ENCODE measurements around the gene CDK5RAP2. TPM values are rescaled to one million over a fixed set of nuclear protein-coding genes. Genes with fewer than 3 reads are reported as not detected.
A peak's percentile ranks its signal among the peaks of the same experiment; 100 is the strongest.

CDK5RAP2 gene
- polyA plus RNA-seq, 1 experiment, result 30.3 TPM

DNA sequence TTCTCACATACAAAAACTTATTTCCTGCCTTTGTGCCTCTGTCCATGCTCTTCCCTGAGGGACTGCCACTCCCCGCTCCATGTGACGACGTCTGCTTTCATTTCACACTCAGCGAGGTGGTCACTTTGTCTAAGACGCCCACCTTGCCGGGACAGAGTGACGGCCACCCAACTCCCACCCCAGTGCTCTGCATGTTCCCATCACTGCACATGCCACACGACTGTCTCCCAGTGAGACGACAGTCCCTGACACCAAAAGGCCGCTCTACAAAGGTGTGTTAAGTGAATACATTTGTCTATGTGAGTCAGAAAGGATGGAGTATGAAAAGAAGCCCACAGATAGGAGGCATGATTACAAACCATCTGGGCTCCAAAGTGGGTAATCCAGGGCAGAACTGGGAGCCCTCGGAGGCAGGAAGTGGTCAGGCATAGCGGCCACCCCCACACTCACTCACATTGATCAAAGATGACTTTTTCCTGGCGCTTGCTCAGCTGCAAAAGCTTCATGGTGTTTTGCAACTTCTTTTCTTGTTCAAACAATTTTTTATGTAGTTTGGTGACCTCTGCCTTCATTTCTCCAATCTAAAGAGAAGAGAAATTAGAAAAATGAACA, 185.8 kb downstream of the CDK5RAP2 start:
- no peak overlapping the region for H3K4me3 ChIP-seq (ENCODE audit: low read depth, low read length)
- ChIA-PET CTCF (no interaction called here), POLR2A (no interaction called here)
- no peaks in the 10 kb centered on the region for H3K9me3 ChIP-seq (ENCODE audit: control insufficient read depth, insufficient read depth, low read length)
- TF ChIP-seq, protein P1, sequence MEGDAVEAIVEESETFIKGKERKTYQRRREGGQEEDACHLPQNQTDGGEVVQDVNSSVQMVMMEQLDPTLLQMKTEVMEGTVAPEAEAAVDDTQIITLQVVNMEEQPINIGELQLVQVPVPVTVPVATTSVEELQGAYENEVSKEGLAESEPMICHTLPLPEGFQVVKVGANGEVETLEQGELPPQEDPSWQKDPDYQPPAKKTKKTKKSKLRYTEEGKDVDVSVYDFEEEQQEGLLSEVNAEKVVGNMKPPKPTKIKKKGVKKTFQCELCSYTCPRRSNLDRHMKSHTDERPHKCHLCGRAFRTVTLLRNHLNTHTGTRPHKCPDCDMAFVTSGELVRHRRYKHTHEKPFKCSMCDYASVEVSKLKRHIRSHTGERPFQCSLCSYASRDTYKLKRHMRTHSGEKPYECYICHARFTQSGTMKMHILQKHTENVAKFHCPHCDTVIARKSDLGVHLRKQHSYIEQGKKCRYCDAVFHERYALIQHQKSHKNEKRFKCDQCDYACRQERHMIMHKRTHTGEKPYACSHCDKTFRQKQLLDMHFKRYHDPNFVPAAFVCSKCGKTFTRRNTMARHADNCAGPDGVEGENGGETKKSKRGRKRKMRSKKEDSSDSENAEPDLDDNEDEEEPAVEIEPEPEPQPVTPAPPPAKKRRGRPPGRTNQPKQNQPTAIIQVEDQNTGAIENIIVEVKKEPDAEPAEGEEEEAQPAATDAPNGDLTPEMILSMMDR (IDR thresholded peaks at IDR 0.05; ENCODE audit: low read depth, low read length), result 0 out of 2 replicates have a peak, but pooled peaks have one; percentile 16
- no peaks in the 10 kb centered on the region for H3K27me3 ChIP-seq (ENCODE audit: control insufficient read depth, insufficient read depth, low read length)
- DNase-seq (ENCODE audit: low read depth, low spot score), result peak; percentile 87
- peak overlapping the region; percentile 68 for H3K27ac ChIP-seq (ENCODE audit: low read depth, low read length)

DNA sequence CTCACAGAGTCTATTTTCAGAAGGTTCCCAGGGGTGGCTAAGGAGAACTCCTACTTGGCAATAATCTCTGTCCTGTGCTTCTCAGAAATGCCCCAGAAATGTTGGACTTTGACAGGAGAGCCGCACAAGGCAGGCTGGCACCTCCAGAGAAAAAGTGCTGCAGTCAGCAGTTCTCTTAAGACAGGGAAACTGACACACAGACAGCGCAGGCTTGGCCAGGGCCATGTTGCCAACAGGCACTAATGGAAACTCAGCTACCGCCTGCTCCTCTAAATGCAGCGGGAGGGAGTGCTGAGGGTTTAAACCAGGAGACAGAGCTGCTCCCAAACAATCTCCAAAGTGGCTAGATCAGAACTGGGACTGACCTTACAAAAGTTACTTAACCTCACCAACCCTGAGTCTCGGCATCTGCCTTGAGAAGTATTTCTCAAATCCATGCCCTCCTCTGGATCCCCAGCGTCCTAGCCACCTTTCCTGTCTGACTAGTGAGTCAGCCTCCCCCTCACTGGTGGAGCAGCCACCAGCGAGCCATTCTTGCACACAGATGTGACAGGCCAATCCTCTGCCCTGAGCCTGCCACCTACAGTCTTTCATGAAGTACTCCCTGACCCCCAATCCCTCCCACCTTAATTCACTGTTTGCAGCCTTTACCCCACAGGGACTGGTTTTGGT, 186.4 kb downstream of the CDK5RAP2 start:
- ChIA-PET POLR2A (no interaction called here), CTCF (no interaction called here)
- TF ChIP-seq, protein P1 (IDR thresholded peaks at IDR 0.05; ENCODE audit: low read depth, low read length), result no peak
- H3K27ac ChIP-seq (ENCODE audit: low read depth, low read length), result peak overlapping the region; percentile 68
- H3K27me3 ChIP-seq (ENCODE audit: control insufficient read depth, insufficient read depth, low read length), result no peaks in the 10 kb centered on the region
- no peaks in the 10 kb centered on the region for H3K9me3 ChIP-seq (ENCODE audit: control insufficient read depth, insufficient read depth, low read length)
- H3K4me3 ChIP-seq (ENCODE audit: low read depth, low read length), result no peak overlapping the region
- DNase-seq (ENCODE audit: low read depth, low spot score), result no peak

DNA sequence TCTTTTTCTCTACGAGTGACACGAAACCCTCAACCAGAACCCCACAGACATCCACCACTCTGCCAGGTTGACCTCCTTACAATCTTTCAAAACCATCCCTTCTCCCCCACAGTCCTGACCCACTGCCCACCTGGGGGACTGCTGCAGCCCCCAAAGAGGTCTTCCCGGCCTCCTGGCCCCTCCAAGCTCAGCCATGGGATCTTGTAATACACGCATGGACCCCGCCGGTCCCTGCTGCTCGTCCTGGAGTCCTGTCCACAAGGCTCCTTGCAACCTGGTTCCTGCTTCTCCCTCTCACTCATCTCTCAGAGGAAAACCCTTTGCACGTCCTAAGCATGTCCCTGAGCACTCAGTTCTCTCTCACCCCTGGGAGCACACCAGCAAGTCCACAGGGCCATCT, 187.3 kb downstream of the CDK5RAP2 start:
- H3K27me3 ChIP-seq (ENCODE audit: control insufficient read depth, insufficient read depth, low read length), result no peaks in the 10 kb centered on the region
- POLR2A ChIA-PET, result no interaction called here
- no peak for DNase-seq (ENCODE audit: low read depth, low spot score)
- CTCF ChIA-PET, result interaction anchor here (1.8 kb wide), 1 partner anchor 84 kb away, joined by 8 read pairs; no protein-coding TSS in a partner anchor
- TF ChIP-seq, protein P1 (IDR thresholded peaks at IDR 0.05; ENCODE audit: low read depth, low read length), result no peak
- H3K4me3 ChIP-seq (ENCODE audit: low read depth, low read length), result no peak overlapping the region
- no peak overlapping the region for H3K27ac ChIP-seq (ENCODE audit: low read depth, low read length)
- no peaks in the 10 kb centered on the region; the same call in 1 of the 2 replicates for H3K9me3 ChIP-seq (ENCODE audit: control insufficient read depth, insufficient read depth, low read length)

DNA sequence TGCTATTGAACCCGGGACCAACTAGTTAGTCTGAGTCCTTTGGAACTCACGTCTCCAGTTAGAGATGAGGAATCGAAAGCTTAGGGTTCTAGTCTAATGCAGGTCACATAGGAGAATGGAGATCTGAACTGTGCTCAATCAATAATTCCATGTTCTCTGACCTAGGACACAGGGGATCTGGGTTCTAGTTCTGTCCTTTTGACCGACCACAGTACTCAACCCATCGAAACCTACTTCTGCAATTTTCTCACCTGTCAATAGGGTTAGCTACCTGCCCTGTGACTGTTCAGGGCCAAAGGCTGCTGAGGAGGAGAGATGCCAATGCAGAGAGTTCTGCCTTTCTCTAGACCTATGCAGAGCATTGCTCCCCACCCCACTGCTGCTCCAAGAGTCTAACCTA, 187.7 kb downstream of the CDK5RAP2 start:
- no peak overlapping the region for H3K4me3 ChIP-seq (ENCODE audit: low read depth, low read length)
- no peak overlapping the region for H3K27ac ChIP-seq (ENCODE audit: low read depth, low read length)
- POLR2A ChIA-PET, result no interaction called here
- TF ChIP-seq, protein P1 (IDR thresholded peaks at IDR 0.05; ENCODE audit: low read depth, low read length), result no peak
- CTCF ChIA-PET, result interaction anchor here (1.8 kb wide), 1 partner anchor 85 kb away, joined by 8 read pairs; no protein-coding TSS in a partner anchor
- H3K9me3 ChIP-seq (ENCODE audit: control insufficient read depth, insufficient read depth, low read length), result no peaks in the 10 kb centered on the region; the same call in 1 of the 2 replicates
- no peaks in the 10 kb centered on the region for H3K27me3 ChIP-seq (ENCODE audit: control insufficient read depth, insufficient read depth, low read length)
- DNase-seq (ENCODE audit: low read depth, low spot score), result no peak

DNA sequence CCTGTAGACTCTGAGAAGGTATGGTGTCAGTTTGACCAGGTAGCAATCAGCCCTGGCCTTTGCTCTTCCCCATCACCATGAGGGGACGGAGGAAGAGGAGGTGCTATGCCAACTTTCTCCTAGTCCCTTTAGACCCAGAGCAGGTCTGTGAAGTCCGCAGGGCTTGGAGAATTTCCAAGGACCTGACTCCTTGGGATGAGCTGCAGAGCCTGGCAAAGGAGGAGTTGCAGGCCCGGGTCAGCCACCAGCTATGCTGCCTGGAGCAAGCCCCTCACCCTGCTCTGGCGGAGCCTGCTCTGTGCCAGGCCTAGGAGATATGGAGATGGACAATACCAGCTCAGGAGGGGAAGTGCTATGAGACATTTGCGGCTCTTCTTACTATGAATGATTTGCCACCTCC, 188.3 kb downstream of the CDK5RAP2 start:
- Histone ChIP-seq H3K27me3 (ENCODE audit: control insufficient read depth, insufficient read depth, low read length) (no peaks in the 10 kb centered on the region), H3K27ac (ENCODE audit: low read depth, low read length) (no peak overlapping the region), H3K9me3 (ENCODE audit: control insufficient read depth, insufficient read depth, low read length) (no peaks in the 10 kb centered on the region; the same call in 1 of the 2 replicates), H3K4me3 (ENCODE audit: low read depth, low read length) (no peak overlapping the region)
- DNase-seq (ENCODE audit: low read depth, low spot score), result no peak
- ChIA-PET CTCF (interaction anchor here (1.8 kb wide), 1 partner anchor 85 kb away, joined by 8 read pairs; no protein-coding TSS in a partner anchor), POLR2A (no interaction called here)
- TF ChIP-seq, protein P1 (IDR thresholded peaks at IDR 0.05; ENCODE audit: low read depth, low read length), result no peak

Data from AG04450 (cell line).